HL-60 (cell line): Measurements from ENCODE around the gene MED14.

Experiments
- DNase-seq, 2 experiments: peaks; one replicate each; pipeline ENCODE4 v3.0.0-alpha.2; 2010 to 2020; ENCODE audit warnings: low read depth in 1 of 2, low spot score in 1 of 2
- H3K27ac ChIP-seq: fragments of 250-450 bp; sonication (Bioruptor Pico); replicated peaks from 2 replicates; pipeline ENCODE4 v1.5.1; 2020; ENCODE audit warnings: mild to moderate bottlenecking, moderate library complexity
- H3K27me3 ChIP-seq: fragments of 250-450 bp; sonication (Bioruptor Pico); 2 replicates; pipeline ENCODE4 v1.5.1; 2021; ENCODE audit warnings: mild to moderate bottlenecking, moderate library complexity; ENCODE audit not compliant: insufficient read depth, poor library complexity, severe bottlenecking
- H3K4me3 ChIP-seq: replicated peaks from 2 replicates; pipeline ENCODE4 v1.5.1; 2011; ENCODE audit warnings: mild to moderate bottlenecking, control low read depth, low read length; ENCODE audit not compliant: insufficient read depth
- GABPA ChIP-seq: IDR thresholded peaks from 2 replicates; pipeline ENCODE4 v1.6.1; 2012; ENCODE audit warnings: low read depth
- POLR2AphosphoS5 ChIP-seq: IDR thresholded peaks from 2 replicates; pipeline ENCODE4 v1.6.1; 2012; ENCODE audit warnings: low read depth
- REST ChIP-seq: IDR thresholded peaks from 2 replicates; pipeline ENCODE4 v1.6.1; 2012; ENCODE audit warnings: low read depth; ENCODE audit not compliant: insufficient replicate concordance
- SPI1 ChIP-seq: IDR thresholded peaks from 2 replicates; pipeline ENCODE4 v1.6.1; 2012; ENCODE audit warnings: low read depth, mild to moderate bottlenecking, borderline replicate concordance
- TF ChIP-seq, protein P1 (sequence below): IDR thresholded peaks from one replicate; pipeline ENCODE4 v1.5.1; 2011; ENCODE audit warnings: low read length, control low read depth, inconsistent platforms; ENCODE audit not compliant: insufficient read depth

MED14 gene

DNA sequence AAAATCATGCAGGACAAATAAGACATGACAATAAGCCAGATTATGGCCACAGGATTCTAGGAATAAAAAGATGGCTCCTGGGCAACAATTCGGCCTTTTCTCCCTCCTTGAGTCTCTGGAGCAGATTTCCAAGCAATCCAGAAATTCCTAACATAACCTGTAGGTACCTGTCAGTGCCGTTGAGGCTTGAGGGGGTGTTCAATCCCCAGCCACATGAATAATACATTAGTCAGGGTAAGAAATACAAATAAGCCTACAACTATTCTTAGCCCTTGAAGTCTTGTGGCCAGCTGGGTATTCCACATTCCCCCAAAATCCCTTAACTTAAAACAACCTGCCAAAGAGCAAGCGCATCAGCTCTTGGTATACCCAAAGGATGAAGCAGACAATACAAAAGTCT lies 97.7 kb downstream of the MED14 start:
- no peak for DNase-seq
- H3K27ac ChIP-seq, result no peak overlapping the region
- TF ChIP-seq REST, result no peak
- no peak for TF ChIP-seq POLR2AphosphoS5
- TF ChIP-seq SPI1, result no peak
- TF ChIP-seq GABPA, result no peak
- TF ChIP-seq, protein P1, sequence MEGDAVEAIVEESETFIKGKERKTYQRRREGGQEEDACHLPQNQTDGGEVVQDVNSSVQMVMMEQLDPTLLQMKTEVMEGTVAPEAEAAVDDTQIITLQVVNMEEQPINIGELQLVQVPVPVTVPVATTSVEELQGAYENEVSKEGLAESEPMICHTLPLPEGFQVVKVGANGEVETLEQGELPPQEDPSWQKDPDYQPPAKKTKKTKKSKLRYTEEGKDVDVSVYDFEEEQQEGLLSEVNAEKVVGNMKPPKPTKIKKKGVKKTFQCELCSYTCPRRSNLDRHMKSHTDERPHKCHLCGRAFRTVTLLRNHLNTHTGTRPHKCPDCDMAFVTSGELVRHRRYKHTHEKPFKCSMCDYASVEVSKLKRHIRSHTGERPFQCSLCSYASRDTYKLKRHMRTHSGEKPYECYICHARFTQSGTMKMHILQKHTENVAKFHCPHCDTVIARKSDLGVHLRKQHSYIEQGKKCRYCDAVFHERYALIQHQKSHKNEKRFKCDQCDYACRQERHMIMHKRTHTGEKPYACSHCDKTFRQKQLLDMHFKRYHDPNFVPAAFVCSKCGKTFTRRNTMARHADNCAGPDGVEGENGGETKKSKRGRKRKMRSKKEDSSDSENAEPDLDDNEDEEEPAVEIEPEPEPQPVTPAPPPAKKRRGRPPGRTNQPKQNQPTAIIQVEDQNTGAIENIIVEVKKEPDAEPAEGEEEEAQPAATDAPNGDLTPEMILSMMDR, result no peak
- peaks cover 3% of the 10 kb centered on the region for H3K27me3 ChIP-seq
- H3K4me3 ChIP-seq, result no peak overlapping the region

- no peak for TF ChIP-seq POLR2AphosphoS5
- no peak for TF ChIP-seq GABPA
- TF ChIP-seq SPI1, result no peak
- TF ChIP-seq, protein P1, result no peak
- no peak for TF ChIP-seq REST
- peaks cover 3% of the 10 kb centered on the region for H3K27me3 ChIP-seq
- H3K27ac ChIP-seq, result no peak overlapping the region
- DNase-seq, result no peak
- H3K4me3 ChIP-seq, result no peak overlapping the region
These were observed 103.1 kb downstream of the MED14 start for GRCh38 chrX:40632199-40632598.

DNA sequence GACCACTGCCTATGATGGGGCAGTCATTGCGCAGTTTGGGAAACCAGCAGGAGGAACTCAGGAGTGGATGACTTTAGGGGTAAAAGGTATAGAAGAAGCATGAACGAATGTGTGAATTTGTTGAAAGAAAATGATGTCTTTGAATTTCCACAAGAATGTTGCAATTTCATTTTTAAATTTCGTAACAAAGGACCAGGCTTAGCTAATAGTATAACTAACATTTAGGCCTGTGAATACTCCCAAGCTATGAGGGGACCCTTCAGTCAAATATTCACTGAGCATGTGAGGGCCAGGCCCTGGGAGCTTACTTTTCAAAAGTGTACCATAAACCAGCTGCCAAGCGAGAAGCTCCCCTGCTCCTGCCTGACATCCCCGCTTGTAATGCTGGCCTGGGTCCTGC lies 106.8 kb downstream of the MED14 start:
- no peak overlapping the region for H3K4me3 ChIP-seq
- no peaks in the 10 kb centered on the region for H3K27me3 ChIP-seq
- H3K27ac ChIP-seq, result no peak overlapping the region
- no peak for DNase-seq
- no peak for TF ChIP-seq POLR2AphosphoS5
- TF ChIP-seq, protein P1, result no peak
- no peak for TF ChIP-seq REST
- no peak for TF ChIP-seq GABPA
- TF ChIP-seq SPI1, result no peak
